ENCODE data around the gene MTFR2.

The MTFR2 gene

GRCh38 chr6:136249811-136250685, at the start of gene MTFR2:
Gene MTFR2 (minus strand): TSS chr6:136250311. CDS start chr6:136249099, 1,212 bp downstream.
- DNase-seq (ENCODE audit: low read depth) = peak; percentile 98

- DNase-seq (ENCODE audit: low read depth) = no peak
Measured at GRCh38 chr6:136294621-136295020, 44.5 kb upstream of the MTFR2 start.

- DNase-seq (ENCODE audit: low read depth) = no peak
Measured at GRCh38 chr6:136290410-136291010, 40.4 kb upstream of the MTFR2 start.

- DNase-seq (ENCODE audit: low read depth) = peak; percentile 97
Measured at GRCh38 chr6:136289579-136290409, 39.7 kb upstream of the MTFR2 start, which contains the start of gene BCLAF1. Gene BCLAF1 (minus strand): TSS chr6:136289846. CDS start chr6:136279866, 9,980 bp downstream.

- DNase-seq (ENCODE audit: low read depth) = no peak
Measured at GRCh38 chr6:136289327-136289578, 39.1 kb upstream of the MTFR2 start.

GRCh38 chr6:136288566-136289326, 38.6 kb upstream of the MTFR2 start:
- peak; percentile 91 for DNase-seq (ENCODE audit: low read depth)

GRCh38 chr6:136284909-136285308, 34.8 kb upstream of the MTFR2 start:
- no peak for DNase-seq (ENCODE audit: low read depth)

GRCh38 chr6:136282906-136283305, 32.8 kb upstream of the MTFR2 start:
- no peak for DNase-seq (ENCODE audit: low read depth)

GRCh38 chr6:136280032-136280609, 30.0 kb upstream of the MTFR2 start:
- DNase-seq (ENCODE audit: low read depth) = no peak

GRCh38 chr6:136274062-136274461, 24.0 kb upstream of the MTFR2 start:
- DNase-seq (ENCODE audit: low read depth) = no peak

GRCh38 chr6:136265101-136265500, 15.0 kb upstream of the MTFR2 start:
- DNase-seq (ENCODE audit: low read depth) = no peak

GRCh38 chr6:136262940-136263339, 12.8 kb upstream of the MTFR2 start:
- DNase-seq (ENCODE audit: low read depth) = no peak

GRCh38 chr6:136254851-136255466, 4.8 kb upstream of the MTFR2 start:
- no peak for DNase-seq (ENCODE audit: low read depth)

- DNase-seq (ENCODE audit: low read depth) = no peak
Measured at GRCh38 chr6:136253734-136254133, 3.6 kb upstream of the MTFR2 start.

GRCh38 chr6:136252441-136252840, 2.3 kb upstream of the MTFR2 start:
- no peak for DNase-seq (ENCODE audit: low read depth)

- DNase-seq (ENCODE audit: low read depth) = no peak
Measured at GRCh38 chr6:136251394-136251793, 1.3 kb upstream of the MTFR2 start.

- DNase-seq (ENCODE audit: low read depth) = no peak
Measured at GRCh38 chr6:136250686-136251008, 536 bp upstream of the MTFR2 start.

- DNase-seq (ENCODE audit: low read depth) = no peak
Measured at GRCh38 chr6:136249336-136249735, 775 bp downstream of the MTFR2 start.

- DNase-seq (ENCODE audit: low read depth) = no peak
Measured at GRCh38 chr6:136244061-136244616, 6.0 kb downstream of the MTFR2 start.

GRCh38 chr6:136236466-136237293, 13.4 kb downstream of the MTFR2 start:
- DNase-seq (ENCODE audit: low read depth) = no peak

Measured in non-pigmented ciliary epithelial cell (primary cell).